WERI-Rb-1 (cell line): ENCODE measurements around the gene UPF1.
"Not testable (repeated sequence)": the region's sequence is repeated elsewhere in the genome, so short reads cannot be mapped to it uniquely, and the experiment has no call there.

Source experiments
- DNase-seq: peaks from one replicate; pipeline ENCODE4 v3.0.0-alpha.2; 2020
- H3K27ac ChIP-seq: fragments of 250-450 bp; sonication (Bioruptor Pico); 2 replicates; pipeline ENCODE4 v1.5.1; 2020; ENCODE audit warnings: mild to moderate bottlenecking, moderate library complexity
- H3K27me3 ChIP-seq: fragments of 250-450 bp; sonication (Bioruptor Pico); 2 replicates; pipeline ENCODE4 v1.5.1; 2021; ENCODE audit warnings: mild to moderate bottlenecking, low read depth, moderate library complexity; ENCODE audit not compliant: insufficient read depth, severe bottlenecking
- H3K36me3 ChIP-seq: fragments of 250-450 bp; sonication (Bioruptor Pico); 2 replicates; pipeline ENCODE4 v1.5.1; 2020; ENCODE audit warnings: mild to moderate bottlenecking, moderate library complexity
- H3K4me3 ChIP-seq: 2 replicates; pipeline ENCODE4 v1.5.1; 2011; ENCODE audit warnings: low read depth, mild to moderate bottlenecking, control low read depth, low read length
- H3K9me3 ChIP-seq: fragments of 250-450 bp; sonication (Bioruptor Pico); 2 replicates; pipeline ENCODE4 v1.5.1; 2021; ENCODE audit warnings: mild to moderate bottlenecking, moderate library complexity; ENCODE audit not compliant: severe bottlenecking
- CTCF ChIP-seq: IDR thresholded peaks from 2 replicates; pipeline ENCODE4 v1.5.1; 2011; ENCODE audit warnings: low read depth, mild to moderate bottlenecking, control low read depth, inconsistent platforms, low read length

Gene UPF1

GRCh38 chr19:18803550-18804138, 28.1 kb upstream of the UPF1 start:
- no peak for DNase-seq
- no peak for TF ChIP-seq CTCF
- Histone ChIP-seq H3K9me3 (no peaks in the 10 kb centered on the region), H3K4me3 (no peak overlapping the region), H3K27ac (no peak overlapping the region), H3K36me3 (no peaks in the 10 kb centered on the region), H3K27me3 (no peaks in the 10 kb centered on the region)

GRCh38 chr19:18804139-18804601, 27.6 kb upstream of the UPF1 start:
- TF ChIP-seq CTCF: no peak
- Histone ChIP-seq H3K27me3 (no peaks in the 10 kb centered on the region), H3K36me3 (no peaks in the 10 kb centered on the region), H3K27ac (no peak overlapping the region), H3K4me3 (no peak overlapping the region), H3K9me3 (no peaks in the 10 kb centered on the region)
- DNase-seq: no peak

GRCh38 chr19:18804643-18805042, 27.1 kb upstream of the UPF1 start:
- Histone ChIP-seq H3K27ac (no peak overlapping the region), H3K4me3 (no peak overlapping the region), H3K9me3 (no peaks in the 10 kb centered on the region), H3K27me3 (no peaks in the 10 kb centered on the region), H3K36me3 (no peaks in the 10 kb centered on the region)
- DNase-seq: no peak
- TF ChIP-seq CTCF: no peak

GRCh38 chr19:18807861-18808331, 23.9 kb upstream of the UPF1 start:
- Histone ChIP-seq H3K9me3 (no peaks in the 10 kb centered on the region), H3K4me3 (no peak overlapping the region), H3K27me3 (no peaks in the 10 kb centered on the region), H3K27ac (no peak overlapping the region), H3K36me3 (no peaks in the 10 kb centered on the region)
- DNase-seq: no peak
- no peak for TF ChIP-seq CTCF

- DNase-seq: no peak
- Histone ChIP-seq H3K27me3 (no peaks in the 10 kb centered on the region), H3K27ac (no peak overlapping the region)
Measured at GRCh38 chr19:18809149-18809868, 22.4 kb upstream of the UPF1 start.

GRCh38 chr19:18811638-18812037, 20.1 kb upstream of the UPF1 start:
- not testable (repeated sequence) for H3K4me3 ChIP-seq, H3K36me3 ChIP-seq, H3K27me3 ChIP-seq, H3K27ac ChIP-seq, H3K9me3 ChIP-seq, DNase-seq

More at GRCh38 chr19:18809149-18809868, 22.4 kb upstream of the UPF1 start:
- no peak overlapping the region for H3K4me3 ChIP-seq
- TF ChIP-seq CTCF: no peak
- no peaks in the 10 kb centered on the region for H3K9me3 ChIP-seq
- H3K36me3 ChIP-seq: no peaks in the 10 kb centered on the region
